ENCODE measurements around the gene TMEM135.

TMEM135 gene

GRCh38 chr11:87235366-87235765, 197.6 kb downstream of the TMEM135 start:
- H3K36me3 ChIP-seq (ENCODE audit: insufficient read depth, low read length), result no peaks in the 10 kb centered on the region
- no peaks in the 10 kb centered on the region; the same call in 1 of the 2 replicates for H3F3A ChIP-seq (ENCODE audit: insufficient read depth, low read length)
- no peaks in the 10 kb centered on the region for H3K79me2 ChIP-seq (ENCODE audit: insufficient read depth, low read length)
- no peak overlapping the region for H3K4me3 ChIP-seq (ENCODE audit: low read depth, low read length, poor library complexity, severe bottlenecking)
- H4K20me1 ChIP-seq (ENCODE audit: insufficient read depth, low read length), result no peaks in the 10 kb centered on the region
- no peak overlapping the region for H3K27ac ChIP-seq (ENCODE audit: low read depth, low read length, poor library complexity, severe bottlenecking)
- H3K9ac ChIP-seq (ENCODE audit: low read length), result no peak overlapping the region
- H2AFZ ChIP-seq (ENCODE audit: low read length), result no peak overlapping the region
- H3K4me1 ChIP-seq (ENCODE audit: insufficient read depth, low read length, severe bottlenecking), result no peaks in the 10 kb centered on the region
- peaks cover 16% of the 10 kb centered on the region; the same call in 1 of the 2 replicates for H3K9me3 ChIP-seq (ENCODE audit: low read length)
- no peak overlapping the region for H3K4me2 ChIP-seq (ENCODE audit: low read length)
- TF ChIP-seq CTCF (IDR thresholded peaks at IDR 0.05; ENCODE audit: low read length), result no peak
- no peak for TF ChIP-seq EZH2 (IDR thresholded peaks at IDR 0.05; ENCODE audit: borderline replicate concordance, low read length)
- H3K9me2 ChIP-seq (ENCODE audit: low read depth, low read length), result no peaks in the 10 kb centered on the region
- H3K27me3 ChIP-seq (ENCODE audit: insufficient read depth, low read length), result no peaks in the 10 kb centered on the region

- Histone ChIP-seq H3K27me3 (ENCODE audit: insufficient read depth, low read length) (no peaks in the 10 kb centered on the region), H2AFZ (ENCODE audit: low read length) (no peak overlapping the region), H3K36me3 (ENCODE audit: insufficient read depth, low read length) (no peaks in the 10 kb centered on the region), H3K9me2 (ENCODE audit: low read depth, low read length) (no peaks in the 10 kb centered on the region), H3F3A (ENCODE audit: insufficient read depth, low read length) (no peaks in the 10 kb centered on the region; the same call in 1 of the 2 replicates), H3K9ac (ENCODE audit: low read length) (no peak overlapping the region), H3K4me3 (ENCODE audit: low read depth, low read length, poor library complexity, severe bottlenecking) (no peak overlapping the region), H3K9me3 (ENCODE audit: low read length) (peaks cover 10% of the 10 kb centered on the region; the same call in 1 of the 2 replicates), H4K20me1 (ENCODE audit: insufficient read depth, low read length) (no peaks in the 10 kb centered on the region), H3K4me1 (ENCODE audit: insufficient read depth, low read length, severe bottlenecking) (no peaks in the 10 kb centered on the region), H3K79me2 (ENCODE audit: insufficient read depth, low read length) (no peaks in the 10 kb centered on the region), H3K27ac (ENCODE audit: low read depth, low read length, poor library complexity, severe bottlenecking) (no peak overlapping the region), H3K4me2 (ENCODE audit: low read length) (no peak overlapping the region)
- TF ChIP-seq CTCF (IDR thresholded peaks at IDR 0.05; ENCODE audit: low read length) (no peak), EZH2 (IDR thresholded peaks at IDR 0.05; ENCODE audit: borderline replicate concordance, low read length) (no peak)
Observed at GRCh38 chr11:87236368-87236767, 198.6 kb downstream of the TMEM135 start.

GRCh38 chr11:87239001-87239400, 201.3 kb downstream of the TMEM135 start:
- no peaks in the 10 kb centered on the region for H3K79me2 ChIP-seq (ENCODE audit: insufficient read depth, low read length)
- no peak overlapping the region for H3K9ac ChIP-seq (ENCODE audit: low read length)
- TF ChIP-seq EZH2 (IDR thresholded peaks at IDR 0.05; ENCODE audit: borderline replicate concordance, low read length) (no peak), CTCF (IDR thresholded peaks at IDR 0.05; ENCODE audit: low read length) (no peak)

More at GRCh38 chr11:87239001-87239400, 201.3 kb downstream of the TMEM135 start:
- Histone ChIP-seq H2AFZ (ENCODE audit: low read length) (no peak overlapping the region), H3K27me3 (ENCODE audit: insufficient read depth, low read length) (no peaks in the 10 kb centered on the region), H3K9me2 (ENCODE audit: low read depth, low read length) (no peaks in the 10 kb centered on the region), H3K4me2 (ENCODE audit: low read length) (no peak overlapping the region), H3K4me3 (ENCODE audit: low read depth, low read length, poor library complexity, severe bottlenecking) (no peak overlapping the region), H4K20me1 (ENCODE audit: insufficient read depth, low read length) (no peaks in the 10 kb centered on the region), H3K9me3 (ENCODE audit: low read length) (no peaks in the 10 kb centered on the region), H3K27ac (ENCODE audit: low read depth, low read length, poor library complexity, severe bottlenecking) (no peak overlapping the region), H3K4me1 (ENCODE audit: insufficient read depth, low read length, severe bottlenecking) (no peaks in the 10 kb centered on the region), H3F3A (ENCODE audit: insufficient read depth, low read length) (no peaks in the 10 kb centered on the region), H3K36me3 (ENCODE audit: insufficient read depth, low read length) (no peaks in the 10 kb centered on the region)
